ENCODE data around the gene CUL4B.
"Not testable (repeated sequence)": the region's sequence is repeated elsewhere in the genome, so short reads cannot be mapped to it uniquely, and the experiment has no call there.

The CUL4B gene

GRCh38 chrX:120560842-120561633 is at the start of gene CUL4B:
CUL4B (minus strand) TSS chrX:120560962; CDS start chrX:120560638, 324 bp downstream.
- peak within 1 kb of the TSS; percentile 80 for H3K27ac ChIP-seq
- no peak for TF ChIP-seq CTCF (conservative IDR thresholded peaks at IDR 0.05)

GRCh38 chrX:120604361-120604782 is 43.6 kb upstream of the CUL4B start:
- peak overlapping the region; percentile 75 for H3K27ac ChIP-seq
- TF ChIP-seq CTCF (conservative IDR thresholded peaks at IDR 0.05) = no peak

- no peak for TF ChIP-seq CTCF (conservative IDR thresholded peaks at IDR 0.05)
- peak within 1 kb of the TSS; percentile 75 for H3K27ac ChIP-seq
Measured at GRCh38 chrX:120603707-120604360, 43.1 kb upstream of the CUL4B start, which contains the start of gene MCTS1. MCTS1 (plus strand) TSS chrX:120604101; CDS start chrX:120604237, 136 bp downstream.

- no peak for TF ChIP-seq CTCF (conservative IDR thresholded peaks at IDR 0.05)
- H3K27ac ChIP-seq = no peak overlapping the region
Measured at GRCh38 chrX:120585702-120586101, 24.9 kb upstream of the CUL4B start.

- H3K27ac ChIP-seq = no peak overlapping the region
- TF ChIP-seq CTCF (conservative IDR thresholded peaks at IDR 0.05) = no peak
Measured at GRCh38 chrX:120575379-120576114, 14.8 kb upstream of the CUL4B start.

- H3K27ac ChIP-seq = not testable (repeated sequence)
Measured at GRCh38 chrX:120573806-120574205, 13.0 kb upstream of the CUL4B start.

GRCh38 chrX:120570011-120570600 is 9.3 kb upstream of the CUL4B start:
- TF ChIP-seq CTCF (conservative IDR thresholded peaks at IDR 0.05) = no peak
- H3K27ac ChIP-seq = no peak overlapping the region

All from VCaP (cell line).